Measurements from ENCODE around the gene GPC6. TPM values are rescaled to one million over a fixed set of nuclear protein-coding genes. Genes with fewer than 3 reads are reported as not detected.

GPC6 gene
- total RNA-seq, 5 donors from 2014 or later (not counting 1 experiment from before 2014, with no cell fraction given), result 0.03 to 0.18 (median 0.06) TPM; not detected in 2

- H3K36me3 Mint-ChIP-seq, result no peaks in the 10 kb centered on the region
Measured at GRCh38 chr13:94435604-94436226, 1209.1 kb downstream of the GPC6 start.

GRCh38 chr13:94444826-94445225 is 1218.2 kb downstream of the GPC6 start:
- Histone ChIP-seq H3K27ac (ENCODE audit: low read length) (no peak overlapping the region), H3K4me3 (ENCODE audit: control insufficient read depth in 1 of 2, extremely low read depth in 1 of 2, low read length in 1 of 2) (no peak overlapping the region), H3K36me3 (ENCODE audit: control insufficient read depth in 2 of 2, extremely low read depth in 1 of 2, insufficient read depth in 1 of 2, low read length in 1 of 2) (no peaks in the 10 kb centered on the region), H3K4me1 (ENCODE audit: control insufficient read depth in 1 of 2, extremely low read depth in 1 of 2, insufficient read depth in 2 of 2, low read length in 2 of 2) (no peaks in the 10 kb centered on the region), H3K27me3 (replicated peaks in 1 of 2; ENCODE audit: control insufficient read depth in 2 of 2, extremely low read depth in 1 of 2, insufficient read depth in 2 of 2, low read length in 1 of 2) (peaks cover 0 to 4% of the 10 kb centered on the region in 2 experiments), H3K9me3 (no peaks in the 10 kb centered on the region)
- ChIA-PET CTCF (no interaction called here), POLR2A (no interaction called here)
- DNase-seq (no peak), ATAC-seq (replicated peaks in 1 of 4) (no peak)
- H3K27ac Mint-ChIP-seq, result no peak overlapping the region
- H3K4me1 Mint-ChIP-seq, result no peaks in the 10 kb centered on the region
- peaks cover 0 to 2% of the 10 kb centered on the region in 2 donors for H3K27me3 Mint-ChIP-seq
- no peaks in the 10 kb centered on the region for H3K36me3 Mint-ChIP-seq
- H3K9me3 Mint-ChIP-seq, result peaks cover 0 to under 1% (median 0%) of the 10 kb centered on the region in 3 donors
- H3K4me3 Mint-ChIP-seq, result no peak overlapping the region

More at GRCh38 chr13:94435604-94436226, 1209.1 kb downstream of the GPC6 start:
- H3K9me3 Mint-ChIP-seq, result no peaks in the 10 kb centered on the region
- DNase-seq (peak in 2 of 35 experiments; percentile 7 to 65), ATAC-seq (replicated peaks in 1 of 4) (peak; percentile 43 to 74 (median 69))
- peaks cover 0 to 4% (median 2%) of the 10 kb centered on the region in 3 donors for H3K4me1 Mint-ChIP-seq
- H3K4me1 ChIP-seq (ENCODE audit: control insufficient read depth in 1 of 2, extremely low read depth in 1 of 2, insufficient read depth in 2 of 2, low read length in 2 of 2), result no peaks in the 10 kb centered on the region
- no peak overlapping the region for H3K4me3 ChIP-seq (ENCODE audit: control insufficient read depth in 1 of 2, extremely low read depth in 1 of 2, low read length in 1 of 2)
- H3K27me3 Mint-ChIP-seq, result no peaks in the 10 kb centered on the region
- no peaks in the 10 kb centered on the region for H3K36me3 ChIP-seq (ENCODE audit: control insufficient read depth in 2 of 2, extremely low read depth in 1 of 2, insufficient read depth in 1 of 2, low read length in 1 of 2)
- H3K9me3 ChIP-seq, result no peaks in the 10 kb centered on the region
- H3K27ac Mint-ChIP-seq, result no peak overlapping the region
- no CpG with 5 or more reads among the region's 4 CpGs for WGBS (ENCODE audit: insufficient coverage)
- no peak overlapping the region for H3K27ac ChIP-seq (ENCODE audit: low read length)
- POLR2A ChIA-PET, result no interaction called here
- CTCF ChIA-PET, result interaction anchor here (0.5 to 10.6 kb wide), 13 partner anchors 10 to 974 kb away, joined by 3 to 267 read pairs (median 4); partner anchors contain the start of gene TGDS (in 1 of the 2)
- H3K27me3 ChIP-seq (replicated peaks in 1 of 2; ENCODE audit: control insufficient read depth in 2 of 2, extremely low read depth in 1 of 2, insufficient read depth in 2 of 2, low read length in 1 of 2), result no peaks in the 10 kb centered on the region
- H3K4me3 Mint-ChIP-seq, result no peak overlapping the region

- Histone ChIP-seq H3K27ac (ENCODE audit: low read length) (no peak overlapping the region), H3K27me3 (replicated peaks in 1 of 2; ENCODE audit: control insufficient read depth in 2 of 2, extremely low read depth in 1 of 2, insufficient read depth in 2 of 2, low read length in 1 of 2) (no peaks in the 10 kb centered on the region), H3K4me1 (ENCODE audit: control insufficient read depth in 1 of 2, extremely low read depth in 1 of 2, insufficient read depth in 2 of 2, low read length in 2 of 2) (no peaks in the 10 kb centered on the region), H3K36me3 (ENCODE audit: control insufficient read depth in 2 of 2, extremely low read depth in 1 of 2, insufficient read depth in 1 of 2, low read length in 1 of 2) (no peaks in the 10 kb centered on the region), H3K4me3 (ENCODE audit: control insufficient read depth in 1 of 2, extremely low read depth in 1 of 2, low read length in 1 of 2) (no peak overlapping the region), H3K9me3 (no peaks in the 10 kb centered on the region)
- H3K27ac Mint-ChIP-seq, result no peak overlapping the region
- H3K27me3 Mint-ChIP-seq, result no peaks in the 10 kb centered on the region
- ChIA-PET POLR2A (no interaction called here), CTCF (interaction anchor here (0.7 to 1.4 kb wide), 2 partner anchors 19 to 292 kb away, joined by 3 to 4 read pairs; no protein-coding TSS in a partner anchor)
- no peaks in the 10 kb centered on the region for H3K4me1 Mint-ChIP-seq
- H3K36me3 Mint-ChIP-seq, result no peaks in the 10 kb centered on the region
- ATAC-seq (replicated peaks in 1 of 4) (no peak), DNase-seq (no peak)
- H3K4me3 Mint-ChIP-seq, result no peak overlapping the region
- peaks cover 0 to 4% (median 0%) of the 10 kb centered on the region in 3 donors for H3K9me3 Mint-ChIP-seq
Measured at GRCh38 chr13:94454334-94454733, 1227.7 kb downstream of the GPC6 start.

- no peaks in the 10 kb centered on the region for H3K27me3 Mint-ChIP-seq
- no peak overlapping the region for H3K27ac Mint-ChIP-seq
- H3K36me3 Mint-ChIP-seq, result no peaks in the 10 kb centered on the region
- Histone ChIP-seq H3K27ac (ENCODE audit: low read length) (no peak overlapping the region), H3K9me3 (no peaks in the 10 kb centered on the region), H3K36me3 (ENCODE audit: control insufficient read depth in 2 of 2, extremely low read depth in 1 of 2, insufficient read depth in 1 of 2, low read length in 1 of 2) (no peaks in the 10 kb centered on the region), H3K27me3 (replicated peaks in 1 of 2; ENCODE audit: control insufficient read depth in 2 of 2, extremely low read depth in 1 of 2, insufficient read depth in 2 of 2, low read length in 1 of 2) (no peaks in the 10 kb centered on the region), H3K4me3 (ENCODE audit: control insufficient read depth in 1 of 2, extremely low read depth in 1 of 2, low read length in 1 of 2) (no peak overlapping the region), H3K4me1 (ENCODE audit: control insufficient read depth in 1 of 2, extremely low read depth in 1 of 2, insufficient read depth in 2 of 2, low read length in 2 of 2) (no peaks in the 10 kb centered on the region)
- H3K4me1 Mint-ChIP-seq, result no peaks in the 10 kb centered on the region
- no peak for ATAC-seq (replicated peaks in 1 of 4)
- CTCF ChIA-PET, result interaction anchor here (0.7 to 1.4 kb wide), 2 partner anchors 19 to 292 kb away, joined by 3 to 4 read pairs; no protein-coding TSS in a partner anchor
- DNase-seq, result no peak
- H3K9me3 Mint-ChIP-seq, result peaks cover 0 to 3% (median 0%) of the 10 kb centered on the region in 3 donors
- POLR2A ChIA-PET, result no interaction called here
- WGBS (ENCODE audit: insufficient coverage), result no CpG with 5 or more reads among the region's 2 CpGs
- H3K4me3 Mint-ChIP-seq, result no peak overlapping the region
Measured at GRCh38 chr13:94454906-94455305, 1228.3 kb downstream of the GPC6 start.

GRCh38 chr13:94455414-94455813 is 1228.8 kb downstream of the GPC6 start:
- Histone ChIP-seq H3K4me1 (ENCODE audit: control insufficient read depth in 1 of 2, extremely low read depth in 1 of 2, insufficient read depth in 2 of 2, low read length in 2 of 2) (no peaks in the 10 kb centered on the region), H3K4me3 (ENCODE audit: control insufficient read depth in 1 of 2, extremely low read depth in 1 of 2, low read length in 1 of 2) (no peak overlapping the region), H3K27me3 (replicated peaks in 1 of 2; ENCODE audit: control insufficient read depth in 2 of 2, extremely low read depth in 1 of 2, insufficient read depth in 2 of 2, low read length in 1 of 2) (no peaks in the 10 kb centered on the region), H3K36me3 (ENCODE audit: control insufficient read depth in 2 of 2, extremely low read depth in 1 of 2, insufficient read depth in 1 of 2, low read length in 1 of 2) (no peaks in the 10 kb centered on the region), H3K27ac (ENCODE audit: low read length) (no peak overlapping the region), H3K9me3 (no peaks in the 10 kb centered on the region)
- Mint-ChIP-seq H3K27ac (no peak overlapping the region), H3K9me3 (no peaks in the 10 kb centered on the region), H3K36me3 (no peaks in the 10 kb centered on the region), H3K4me3 (no peak overlapping the region), H3K4me1 (no peaks in the 10 kb centered on the region), H3K27me3 (no peaks in the 10 kb centered on the region)
- no CpG with 5 or more reads among the region's 2 CpGs for WGBS (ENCODE audit: insufficient coverage)
- DNase-seq, result no peak
- ATAC-seq (replicated peaks in 1 of 4), result no peak
- POLR2A ChIA-PET, result no interaction called here
- CTCF ChIA-PET, result no interaction called here

Measured in T-cell (primary cell).